ENCODE results near the gene PLA2G1B. TPM values are rescaled to one million over a fixed set of nuclear protein-coding genes. Genes with fewer than 3 reads are reported as not detected.

The PLA2G1B gene
- total RNA-seq, 2 donors from 2014 or later, result not detected

DNA sequence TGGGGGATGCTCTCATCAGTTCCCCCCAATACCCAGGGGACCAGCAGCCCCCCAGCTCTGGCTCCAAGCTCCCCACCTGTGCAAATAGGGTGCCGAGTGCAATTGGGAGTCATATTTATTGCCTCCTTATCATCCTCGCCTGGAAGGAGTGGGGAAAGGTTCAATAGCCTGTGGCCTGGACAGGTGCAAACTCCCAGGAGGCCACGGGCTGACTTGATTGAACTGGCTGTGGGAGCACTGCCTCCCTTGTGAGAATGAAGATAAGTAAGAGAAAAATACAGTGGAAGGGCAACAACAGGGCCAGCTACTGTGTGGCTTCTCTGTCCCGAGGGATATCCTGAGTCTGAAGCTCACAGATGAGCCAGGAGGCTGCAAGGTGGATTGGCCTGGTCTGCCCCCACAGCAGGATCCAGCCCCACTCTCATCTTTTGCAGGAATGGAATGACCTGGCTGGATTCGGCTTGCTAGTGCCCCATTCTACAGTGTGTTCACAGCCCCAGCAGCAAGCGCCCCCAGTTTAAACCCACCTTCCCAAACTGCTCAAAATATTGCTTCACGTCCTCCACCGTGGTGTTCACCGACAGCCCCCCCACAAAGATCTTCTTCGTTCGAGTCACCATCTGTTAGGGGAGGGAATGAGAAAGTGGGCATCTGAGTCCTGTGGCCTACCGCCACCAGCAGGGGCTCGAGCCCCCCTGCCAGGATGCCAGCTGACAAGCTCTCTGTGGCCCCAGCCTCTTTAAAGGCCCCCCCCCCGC, 35.1 kb upstream of the PLA2G1B start:
- peak overlapping the region; percentile 100 for H3K27ac ChIP-seq (ENCODE audit: low read depth, low read length)
- DNase-seq, result peak; percentile 65
- Mint-ChIP-seq H3K36me3 (ENCODE audit: low read depth) (peaks cover 78% of the 10 kb centered on the region), H3K27ac (peak overlapping the region; percentile 97), H3K27me3 (ENCODE audit: insufficient read depth) (no peaks in the 10 kb centered on the region), H3K4me3 (peak overlapping the region; percentile 48), H3K4me1 (peaks cover 72% of the 10 kb centered on the region), H3K9me3 (no peaks in the 10 kb centered on the region)
- H3K4me1 ChIP-seq (ENCODE audit: control insufficient read depth, insufficient read depth, low read length), result peaks cover 35% of the 10 kb centered on the region
- peaks cover 78% of the 10 kb centered on the region for H3K36me3 ChIP-seq (ENCODE audit: control insufficient read depth, insufficient read depth, low read length)
- TF ChIP-seq, protein P1, sequence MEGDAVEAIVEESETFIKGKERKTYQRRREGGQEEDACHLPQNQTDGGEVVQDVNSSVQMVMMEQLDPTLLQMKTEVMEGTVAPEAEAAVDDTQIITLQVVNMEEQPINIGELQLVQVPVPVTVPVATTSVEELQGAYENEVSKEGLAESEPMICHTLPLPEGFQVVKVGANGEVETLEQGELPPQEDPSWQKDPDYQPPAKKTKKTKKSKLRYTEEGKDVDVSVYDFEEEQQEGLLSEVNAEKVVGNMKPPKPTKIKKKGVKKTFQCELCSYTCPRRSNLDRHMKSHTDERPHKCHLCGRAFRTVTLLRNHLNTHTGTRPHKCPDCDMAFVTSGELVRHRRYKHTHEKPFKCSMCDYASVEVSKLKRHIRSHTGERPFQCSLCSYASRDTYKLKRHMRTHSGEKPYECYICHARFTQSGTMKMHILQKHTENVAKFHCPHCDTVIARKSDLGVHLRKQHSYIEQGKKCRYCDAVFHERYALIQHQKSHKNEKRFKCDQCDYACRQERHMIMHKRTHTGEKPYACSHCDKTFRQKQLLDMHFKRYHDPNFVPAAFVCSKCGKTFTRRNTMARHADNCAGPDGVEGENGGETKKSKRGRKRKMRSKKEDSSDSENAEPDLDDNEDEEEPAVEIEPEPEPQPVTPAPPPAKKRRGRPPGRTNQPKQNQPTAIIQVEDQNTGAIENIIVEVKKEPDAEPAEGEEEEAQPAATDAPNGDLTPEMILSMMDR (conservative IDR thresholded peaks at IDR 0.05), result no peak
- no peaks in the 10 kb centered on the region for H3K27me3 ChIP-seq (ENCODE audit: control insufficient read depth, insufficient read depth, low read length, poor library complexity, severe bottlenecking)
- 82 to 90% methylated on average over 9 to 14 of the region's 14 CpGs for WGBS, 2 experiments (ENCODE audit: insufficient coverage in 1 of 2, insufficient read length in 1 of 2)
- no peaks in the 10 kb centered on the region for H3K9me3 ChIP-seq (ENCODE audit: control insufficient read depth, low read length)
- H3K9ac ChIP-seq (ENCODE audit: extremely low read depth, low read length, poor library complexity, severe bottlenecking), result peak overlapping the region; percentile 91
- peak overlapping the region; percentile 47 for H3K4me3 ChIP-seq (ENCODE audit: low read length)

DNA sequence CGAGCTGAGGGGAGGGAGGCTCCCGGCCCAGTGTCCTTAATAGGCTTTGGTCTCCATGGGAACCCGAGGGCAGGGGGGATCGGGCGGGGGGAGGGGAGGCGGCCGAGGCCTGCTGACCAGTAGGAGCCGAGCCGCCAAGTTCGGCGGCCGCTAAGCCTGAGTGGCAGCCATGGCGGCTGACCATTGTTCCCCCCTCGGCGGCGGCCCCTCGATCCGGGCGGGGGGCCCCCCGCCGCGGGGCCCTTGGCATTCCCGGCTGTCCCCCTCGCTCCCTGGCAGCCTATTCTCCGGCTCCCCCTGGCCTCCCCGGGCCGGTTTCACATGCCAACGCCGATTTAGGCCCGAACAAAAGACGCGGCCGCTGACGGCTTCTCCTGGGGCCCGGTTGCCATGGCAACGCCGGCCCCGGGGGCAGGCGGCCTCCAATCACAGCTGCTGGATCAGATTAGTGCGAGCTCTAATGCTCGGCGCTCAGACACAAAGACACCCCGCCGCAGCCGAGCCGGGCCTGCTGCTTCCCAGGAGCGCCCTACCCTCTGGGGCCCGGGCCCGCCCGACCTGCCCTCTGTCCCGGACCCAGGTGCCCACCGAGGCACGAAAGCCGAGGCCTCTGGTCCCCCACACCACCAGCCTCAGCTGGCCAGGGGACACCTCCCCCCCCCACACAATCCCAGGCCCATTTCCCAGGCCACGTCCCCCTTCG, 34.1 kb upstream of the PLA2G1B start:
- Histone ChIP-seq H3K9me3 (ENCODE audit: control insufficient read depth, low read length) (no peaks in the 10 kb centered on the region), H3K4me3 (ENCODE audit: low read length) (peak overlapping the region; percentile 47), H3K27me3 (ENCODE audit: control insufficient read depth, insufficient read depth, low read length, poor library complexity, severe bottlenecking) (no peaks in the 10 kb centered on the region), H3K9ac (ENCODE audit: extremely low read depth, low read length, poor library complexity, severe bottlenecking) (peak overlapping the region; percentile 91), H3K36me3 (ENCODE audit: control insufficient read depth, insufficient read depth, low read length) (peaks cover 85% of the 10 kb centered on the region), H3K4me1 (ENCODE audit: control insufficient read depth, insufficient read depth, low read length) (peaks cover 35% of the 10 kb centered on the region), H3K27ac (ENCODE audit: low read depth, low read length) (peak overlapping the region; percentile 100)
- peaks cover 62% of the 10 kb centered on the region for H3K4me1 Mint-ChIP-seq
- peak; percentile 99 for DNase-seq
- peak overlapping the region; percentile 97 for H3K27ac Mint-ChIP-seq
- TF ChIP-seq, protein P1 (conservative IDR thresholded peaks at IDR 0.05), result no peak
- H3K36me3 Mint-ChIP-seq (ENCODE audit: low read depth), result peaks cover 86% of the 10 kb centered on the region
- H3K9me3 Mint-ChIP-seq, result no peaks in the 10 kb centered on the region
- 4 to 5% methylated on average over 16 to 56 of the region's 56 CpGs for WGBS, 2 experiments (ENCODE audit: insufficient coverage in 1 of 2, insufficient read length in 1 of 2)
- H3K27me3 Mint-ChIP-seq (ENCODE audit: insufficient read depth), result no peaks in the 10 kb centered on the region
- peak overlapping the region; percentile 48 for H3K4me3 Mint-ChIP-seq

DNA sequence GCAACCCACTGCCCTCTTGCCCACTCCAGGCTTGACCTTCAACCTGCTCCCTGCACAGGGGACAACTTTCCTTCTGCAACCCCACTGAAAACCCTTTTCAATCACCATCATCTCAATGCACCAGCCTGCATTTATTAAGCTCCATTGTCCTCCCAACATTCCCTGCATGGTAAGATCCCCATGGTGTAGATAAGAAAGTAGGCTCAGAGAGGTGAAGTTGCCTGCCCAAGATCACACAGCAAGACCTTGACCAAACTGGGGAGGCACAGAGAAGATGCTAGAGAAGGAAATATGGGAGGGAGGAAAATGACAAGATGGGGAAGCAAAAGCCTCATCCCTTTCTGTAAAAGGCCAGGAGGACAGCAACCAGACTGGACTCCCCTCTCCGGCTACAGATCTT, 31.5 kb upstream of the PLA2G1B start:
- Mint-ChIP-seq H3K36me3 (ENCODE audit: low read depth) (peaks cover 84% of the 10 kb centered on the region), H3K27ac (peak overlapping the region; percentile 25), H3K27me3 (ENCODE audit: insufficient read depth) (no peaks in the 10 kb centered on the region), H3K4me1 (peaks cover 40% of the 10 kb centered on the region), H3K4me3 (no peak overlapping the region), H3K9me3 (no peaks in the 10 kb centered on the region)
- no peaks in the 10 kb centered on the region for H3K27me3 ChIP-seq (ENCODE audit: control insufficient read depth, insufficient read depth, low read length, poor library complexity, severe bottlenecking)
- WGBS, 2 experiments (ENCODE audit: insufficient coverage in 1 of 2, insufficient read length in 1 of 2), result 100% methylated on average over 1 of the region's 1 CpG; no CpG with 5 or more reads in 1 of the 2 experiments
- H3K4me3 ChIP-seq (ENCODE audit: low read length), result no peak overlapping the region
- TF ChIP-seq, protein P1 (conservative IDR thresholded peaks at IDR 0.05), result no peak
- no peak overlapping the region for H3K9ac ChIP-seq (ENCODE audit: extremely low read depth, low read length, poor library complexity, severe bottlenecking)
- H3K9me3 ChIP-seq (ENCODE audit: control insufficient read depth, low read length), result no peaks in the 10 kb centered on the region
- peak overlapping the region; percentile 67 for H3K27ac ChIP-seq (ENCODE audit: low read depth, low read length)
- H3K4me1 ChIP-seq (ENCODE audit: control insufficient read depth, insufficient read depth, low read length), result peaks cover 24% of the 10 kb centered on the region
- H3K36me3 ChIP-seq (ENCODE audit: control insufficient read depth, insufficient read depth, low read length), result peaks cover 83% of the 10 kb centered on the region
- DNase-seq, result peak; percentile 51

All from endodermal cell (in vitro differentiated cells).